Liver (tissue), 9 donors: ENCODE results near the gene DCTN4. TPM values are rescaled to one million over a fixed set of nuclear protein-coding genes. Genes with fewer than 3 reads are reported as not detected.

ENCODE experiments used
- DNase-seq: peaks from one replicate; pipeline ENCODE4 v3.0.0-alpha.2; 2017; ENCODE audit warnings: low spot score
- H3K27ac ChIP-seq, 2 donors: one replicate each; pipeline ENCODE4 v1.7.0; 2013; ENCODE audit warnings: inconsistent platforms in 2 of 2, low read length in 2 of 2, control low read depth in 1 of 2, low read depth in 1 of 2, mild to moderate bottlenecking in 1 of 2
- H3K27me3 ChIP-seq, 4 donors: one replicate each; pipeline versions ENCODE4 v1.6.1 to v1.7.0; 2013; ENCODE audit warnings: low read length in 3 of 4, inconsistent platforms in 1 of 4, mild to moderate bottlenecking in 1 of 4, moderate library complexity in 1 of 4; ENCODE audit not compliant: control insufficient read depth in 4 of 4, insufficient read depth in 4 of 4
- H3K36me3 ChIP-seq, 4 donors: one replicate each; pipeline versions ENCODE4 v1.6.1 to v1.7.0; 2013; ENCODE audit warnings: low read length in 3 of 4, mild to moderate bottlenecking in 3 of 4, low read depth in 1 of 4, moderate library complexity in 1 of 4; ENCODE audit not compliant: control insufficient read depth in 4 of 4, insufficient read depth in 3 of 4
- H3K4me1 ChIP-seq, 4 donors: one replicate each; pipeline versions ENCODE4 v1.6.1 to v1.7.0; 2013; ENCODE audit warnings: low read length in 3 of 4, mild to moderate bottlenecking in 3 of 4, moderate library complexity in 1 of 4; ENCODE audit not compliant: control insufficient read depth in 4 of 4, insufficient read depth in 4 of 4
- H3K4me3 ChIP-seq, 3 donors: one replicate each; pipeline versions ENCODE4 v1.6.1 to v1.7.0; 2013; ENCODE audit warnings: low read length in 3 of 3, control low read depth in 1 of 3, low read depth in 1 of 3, mild to moderate bottlenecking in 1 of 3
- H3K9ac ChIP-seq, 2 donors: one replicate each; pipeline ENCODE4 v1.7.0; 2013; ENCODE audit warnings: low read length in 2 of 2, mild to moderate bottlenecking in 2 of 2, moderate library complexity in 2 of 2, control low read depth in 1 of 2, low read depth in 1 of 2
- H3K9me3 ChIP-seq, 4 donors: one replicate each; pipeline versions ENCODE4 v1.6.1 to v1.7.0; 2013; ENCODE audit warnings: low read length in 3 of 4; ENCODE audit not compliant: control insufficient read depth in 4 of 4
- ATF3 ChIP-seq: IDR thresholded peaks from 2 replicates; pipeline ENCODE4 v1.6.1; 2016; ENCODE audit warnings: antibody characterized with exemption
- CTCF ChIP-seq: fragments of 150-350 bp; IDR thresholded peaks from 2 replicates; pipeline ENCODE4 v1.5.1; 2017; ENCODE audit warnings: improper control_type of control experiment, low read depth, low read length; ENCODE audit not compliant: missing input control
- EGR1 ChIP-seq, 2 donors: IDR thresholded peaks; 2 replicates each; pipeline ENCODE4 v1.6.1; 2016 to 2018; ENCODE audit warnings: antibody characterized with exemption in 2 of 2, low read depth in 2 of 2
- FOXA1 ChIP-seq: IDR thresholded peaks from 2 replicates; pipeline ENCODE4 v1.6.1; 2016; ENCODE audit warnings: antibody characterized with exemption
- FOXA2 ChIP-seq: IDR thresholded peaks from 2 replicates; pipeline ENCODE4 v1.6.1; 2016; ENCODE audit warnings: antibody characterized with exemption
- GABPA ChIP-seq, 2 donors: IDR thresholded peaks in 1 of 2; conservative IDR thresholded peaks in 1 of 2; 2 replicates each; pipeline ENCODE4 v1.6.1; 2016; ENCODE audit warnings: antibody characterized with exemption in 2 of 2, mild to moderate bottlenecking in 1 of 2, moderate library complexity in 1 of 2
- HNF4A ChIP-seq, 2 donors: conservative IDR thresholded peaks; 2 replicates each; pipeline ENCODE4 v1.6.1; 2016; ENCODE audit warnings: antibody characterized with exemption in 2 of 2, mild to moderate bottlenecking in 2 of 2
- HNF4G ChIP-seq: IDR thresholded peaks from 2 replicates; pipeline ENCODE4 v1.6.1; 2016; ENCODE audit warnings: antibody characterized with exemption
- JUND ChIP-seq, 2 donors: IDR thresholded peaks; 2 replicates each; pipeline ENCODE4 v1.6.1; 2016; ENCODE audit warnings: antibody characterized with exemption in 2 of 2
- MAX ChIP-seq: IDR thresholded peaks from 2 replicates; pipeline ENCODE4 v1.6.1; 2016; ENCODE audit warnings: antibody characterized with exemption
- NR2F2 ChIP-seq: IDR thresholded peaks from 2 replicates; pipeline ENCODE4 v1.6.1; 2016; ENCODE audit warnings: antibody characterized with exemption
- RAD21 ChIP-seq, 2 donors: IDR thresholded peaks; 2 replicates each; pipeline ENCODE4 v1.6.1; 2016; ENCODE audit warnings: antibody characterized with exemption in 2 of 2, mild to moderate bottlenecking in 2 of 2
- REST ChIP-seq: IDR thresholded peaks from 2 replicates; pipeline ENCODE4 v1.6.1; 2016; ENCODE audit warnings: antibody characterized with exemption, mild to moderate bottlenecking
- RXRA ChIP-seq, 2 donors: IDR thresholded peaks; 2 replicates each; pipeline ENCODE4 v1.6.1; 2017 to 2018; ENCODE audit warnings: antibody characterized with exemption in 2 of 2, mild to moderate bottlenecking in 1 of 2
- SP1 ChIP-seq: IDR thresholded peaks from 2 replicates; pipeline ENCODE4 v1.6.1; 2018; ENCODE audit warnings: antibody characterized with exemption, mild to moderate bottlenecking
- TAF1 ChIP-seq: conservative IDR thresholded peaks from 2 replicates; pipeline ENCODE4 v1.6.1; 2016; ENCODE audit warnings: antibody characterized with exemption, mild to moderate bottlenecking
- YY1 ChIP-seq: IDR thresholded peaks from 2 replicates; pipeline ENCODE4 v1.6.1; 2016; ENCODE audit warnings: antibody characterized with exemption, mild to moderate bottlenecking
- ZBTB33 ChIP-seq: IDR thresholded peaks from 2 replicates; pipeline ENCODE4 v1.6.1; 2016; ENCODE audit warnings: antibody characterized with exemption
- WGBS: extraction: QIAGEN DNeasy Blood & Tissue Kit; methylation state at CpG from one replicate; pipeline ENCODE4 v1.1.7; 2013; 5-methylcytosine and 5-hydroxymethylcytosine counted together
- polyA plus RNA-seq, 2 donors: library from polyadenylated mRNA; stranded (reverse) in 1 of 2; unstranded in 1 of 2; fragments of 200-250 nt in 1 of 2; fragments of >200 nt in 1 of 2; fragmentation: Nextera tagmentation in 1 of 2; extraction: Ambion mirVana in 1 of 2; gene quantifications; one replicate each; pipeline versions ENCODE4 v1.2.1 to v1.2.3, GENCODE V29; 2013 to 2015
- total RNA-seq, 2 donors: library from RNA; depleted of rRNA; stranded (reverse); fragments of >200 nt; gene quantifications; one replicate each; pipeline ENCODE4 v1.2.3, GENCODE V29; 2014
- donor health status: healthy.
- donor health status: healthy.
- donor health status: healthy.
- donor health status: healthy.
- donor health status: healthy.

DCTN4 gene
- total and polyA plus RNA-seq, 4 donors = 10.3 to 29.6 (median 20.2) TPM

GRCh38 chr5:150659360-150660107 lies 99.3 kb downstream of the DCTN4 start:
- no peak overlapping the region for H3K4me3 ChIP-seq
- no peaks in the 10 kb centered on the region for H3K9me3 ChIP-seq
- no peak overlapping the region for H3K27ac ChIP-seq
- H3K9ac ChIP-seq = no peak overlapping the region
- H3K27me3 ChIP-seq = no peaks in the 10 kb centered on the region
- H3K4me1 ChIP-seq = peaks cover 13 to 23% (median 21%) of the 10 kb centered on the region in 4 donors
- no peak for DNase-seq
- H3K36me3 ChIP-seq = no peaks in the 10 kb centered on the region
- no peak for TF ChIP-seq RAD21 (IDR thresholded peaks at IDR 0.05)
- TF ChIP-seq ZBTB33 = no peak
- TF ChIP-seq REST = no peak
- no peak for TF ChIP-seq JUND (IDR thresholded peaks at IDR 0.05)
- TF ChIP-seq HNF4G = no peak
- TF ChIP-seq TAF1 = no peak
- no peak for TF ChIP-seq NR2F2
- no peak for TF ChIP-seq GABPA (IDR thresholded peaks at IDR 0.05 in 1 of 2, conservative IDR thresholded peaks at IDR 0.05 in 1 of 2)
- TF ChIP-seq EGR1 (IDR thresholded peaks at IDR 0.05; ENCODE audit: low read depth in 2 of 2) = no peak
- TF ChIP-seq YY1 = no peak
- no peak for TF ChIP-seq MAX
- TF ChIP-seq RXRA (IDR thresholded peaks at IDR 0.05) = no peak
- no peak for TF ChIP-seq HNF4A (conservative IDR thresholded peaks at IDR 0.05)
- TF ChIP-seq CTCF = no peak
- no peak for TF ChIP-seq ATF3
- TF ChIP-seq FOXA1 = no peak
- no peak for TF ChIP-seq FOXA2
- TF ChIP-seq SP1 = no peak
- WGBS = 82% methylated on average over 11 of the region's 11 CpGs
